Effector CD8-positive, alpha-beta T cell (primary cell): ENCODE results near the gene VSIR.
A peak's percentile ranks its signal among the peaks of the same experiment; 100 is the strongest.

Source experiments
- DNase-seq: peaks from one replicate; lab custom pipeline; 2025; lab: John Stamatoyannopoulos, UW

Gene VSIR

GRCh38 chr10:71727738-71728737 is 45.3 kb downstream of the VSIR start:
- peak; percentile 37 for DNase-seq

- DNase-seq, result peak; percentile 22
These were observed 46.1 kb downstream of the VSIR start for GRCh38 chr10:71727105-71727737.

GRCh38 chr10:71726580-71727104 is 46.7 kb downstream of the VSIR start:
- DNase-seq, result no peak

- no peak for DNase-seq
These were observed 47.2 kb downstream of the VSIR start for GRCh38 chr10:71725998-71726579.

GRCh38 chr10:71725249-71725648 is 48.1 kb downstream of the VSIR start:
- DNase-seq, result no peak

- DNase-seq, result no peak
These were observed 48.8 kb downstream of the VSIR start for GRCh38 chr10:71724539-71724938.

GRCh38 chr10:71723311-71723710 is 50.0 kb downstream of the VSIR start:
- DNase-seq, result no peak

GRCh38 chr10:71722849-71723248 is 50.5 kb downstream of the VSIR start:
- DNase-seq, result no peak

- no peak for DNase-seq
These were observed 52.0 kb downstream of the VSIR start for GRCh38 chr10:71721313-71721712.

GRCh38 chr10:71720288-71720687 is 53.0 kb downstream of the VSIR start:
- DNase-seq, result no peak

- no peak for DNase-seq
These were observed 53.7 kb downstream of the VSIR start, which contains the start of gene C10orf105 for GRCh38 chr10:71719464-71720201. Gene C10orf105 (minus strand): TSS chr10:71719778. CDS start chr10:71716337, 3,441 bp downstream.

GRCh38 chr10:71719042-71719441 is 54.3 kb downstream of the VSIR start:
- no peak for DNase-seq

- no peak for DNase-seq
These were observed 55.1 kb downstream of the VSIR start for GRCh38 chr10:71718165-71718698.

- no peak for DNase-seq
These were observed 55.8 kb downstream of the VSIR start for GRCh38 chr10:71717551-71717951.

- no peak for DNase-seq
These were observed 56.3 kb downstream of the VSIR start for GRCh38 chr10:71717056-71717455.

GRCh38 chr10:71716426-71716825 is 56.9 kb downstream of the VSIR start:
- no peak for DNase-seq

GRCh38 chr10:71715860-71716259 is 57.5 kb downstream of the VSIR start:
- DNase-seq, result no peak

- DNase-seq, result no peak
These were observed 58.3 kb downstream of the VSIR start for GRCh38 chr10:71715026-71715425.

GRCh38 chr10:71714592-71714991 is 58.7 kb downstream of the VSIR start:
- DNase-seq, result no peak

- DNase-seq, result no peak
These were observed 59.3 kb downstream of the VSIR start for GRCh38 chr10:71714031-71714410.
